Astrocyte of the cerebellum (primary cell): ENCODE data around the gene SRRM5.
"Not testable (repeated sequence)": the region's sequence is repeated elsewhere in the genome, so short reads cannot be mapped to it uniquely, and the experiment has no call there.

Experiments used
- DNase-seq: peaks from one replicate; pipeline ENCODE4 v3.0.0-alpha.2; 2011; ENCODE audit warnings: low read depth
- H3K4me3 ChIP-seq: 2 replicates; pipeline ENCODE4 v1.5.1; 2011; ENCODE audit warnings: mild to moderate bottlenecking, low read depth, low read length, moderate library complexity
- in situ Hi-C: cut with HindIII; loops from 2 replicates; pipeline ENCODE4 v1.10.0; 2017; ENCODE audit warnings: low sequenced_read_pairs
- TF ChIP-seq, protein P1 (sequence below): IDR thresholded peaks from 2 replicates; pipeline ENCODE4 v1.5.1; 2012; ENCODE audit warnings: low read length, low read depth, moderate library complexity, mild to moderate bottlenecking; ENCODE audit errors: missing control alignments

SRRM5 gene

DNA sequence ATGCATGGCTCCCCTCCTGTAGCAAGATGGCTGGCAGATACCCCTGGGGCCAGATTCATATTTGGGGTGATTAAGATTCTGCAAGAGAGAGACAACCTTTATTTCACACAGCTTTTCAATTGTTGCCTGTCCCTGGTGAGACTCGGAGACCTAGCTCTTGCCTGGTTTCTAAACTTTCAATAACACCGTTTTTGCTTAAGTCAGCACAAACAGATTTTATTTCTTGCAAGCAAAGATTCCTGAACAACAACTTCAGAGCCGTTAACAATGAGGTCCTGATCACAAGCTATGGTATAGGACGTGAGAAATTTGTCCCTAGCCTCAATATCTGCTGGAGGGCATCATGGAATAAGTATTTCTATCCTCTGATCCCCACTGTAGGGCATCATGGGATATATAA is 30.6 kb downstream of the SRRM5 start:
- no peak overlapping the region for H3K4me3 ChIP-seq
- in situ Hi-C loops = no loop called here
- no peak for DNase-seq
- TF ChIP-seq, protein P1, sequence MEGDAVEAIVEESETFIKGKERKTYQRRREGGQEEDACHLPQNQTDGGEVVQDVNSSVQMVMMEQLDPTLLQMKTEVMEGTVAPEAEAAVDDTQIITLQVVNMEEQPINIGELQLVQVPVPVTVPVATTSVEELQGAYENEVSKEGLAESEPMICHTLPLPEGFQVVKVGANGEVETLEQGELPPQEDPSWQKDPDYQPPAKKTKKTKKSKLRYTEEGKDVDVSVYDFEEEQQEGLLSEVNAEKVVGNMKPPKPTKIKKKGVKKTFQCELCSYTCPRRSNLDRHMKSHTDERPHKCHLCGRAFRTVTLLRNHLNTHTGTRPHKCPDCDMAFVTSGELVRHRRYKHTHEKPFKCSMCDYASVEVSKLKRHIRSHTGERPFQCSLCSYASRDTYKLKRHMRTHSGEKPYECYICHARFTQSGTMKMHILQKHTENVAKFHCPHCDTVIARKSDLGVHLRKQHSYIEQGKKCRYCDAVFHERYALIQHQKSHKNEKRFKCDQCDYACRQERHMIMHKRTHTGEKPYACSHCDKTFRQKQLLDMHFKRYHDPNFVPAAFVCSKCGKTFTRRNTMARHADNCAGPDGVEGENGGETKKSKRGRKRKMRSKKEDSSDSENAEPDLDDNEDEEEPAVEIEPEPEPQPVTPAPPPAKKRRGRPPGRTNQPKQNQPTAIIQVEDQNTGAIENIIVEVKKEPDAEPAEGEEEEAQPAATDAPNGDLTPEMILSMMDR = no peak

DNA sequence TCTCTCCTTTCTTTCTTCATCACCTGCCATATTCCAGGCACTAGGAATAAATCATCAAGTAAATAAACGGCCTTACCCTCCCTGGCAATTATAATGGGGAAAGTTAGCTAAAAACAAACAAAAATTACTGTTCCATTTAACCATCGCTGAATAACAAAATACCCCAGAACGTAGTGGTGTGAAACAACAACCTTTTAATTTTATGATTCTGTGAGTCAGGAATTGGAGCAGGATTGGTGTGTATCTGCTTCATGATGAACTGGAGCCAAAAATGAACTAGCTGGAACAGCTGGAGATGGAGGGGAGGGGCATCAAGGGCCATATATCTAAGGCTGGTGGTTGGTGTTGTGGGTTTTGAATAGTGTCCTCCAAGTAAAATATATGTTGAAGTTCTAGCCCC is 31.4 kb downstream of the SRRM5 start:
- in situ Hi-C loops = no loop called here
- TF ChIP-seq, protein P1 = no peak
- H3K4me3 ChIP-seq = no peak overlapping the region
- DNase-seq = no peak

DNA sequence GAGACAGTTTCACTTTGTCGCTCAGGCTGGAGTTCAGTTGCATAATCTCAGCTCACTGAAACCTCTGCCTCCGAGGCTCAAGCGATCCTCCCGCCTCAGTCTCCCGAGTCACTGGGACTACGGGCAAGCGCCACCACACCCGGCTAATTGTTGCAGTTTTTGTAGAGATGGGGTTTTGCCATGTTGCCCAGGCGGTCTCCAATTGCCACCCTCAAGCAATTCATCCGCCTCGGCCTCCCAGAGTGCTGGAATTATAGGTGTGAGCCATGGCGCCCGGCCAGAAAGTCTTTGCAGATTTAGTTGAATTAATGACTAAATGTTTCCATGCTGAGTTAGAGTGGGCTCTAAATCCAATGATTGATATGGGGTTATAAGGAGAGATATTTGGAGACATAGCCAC is 32.3 kb downstream of the SRRM5 start:
- in situ Hi-C loops = no loop called here
- TF ChIP-seq, protein P1 = no peak
- H3K4me3 ChIP-seq = no peak overlapping the region
- no peak for DNase-seq

DNA sequence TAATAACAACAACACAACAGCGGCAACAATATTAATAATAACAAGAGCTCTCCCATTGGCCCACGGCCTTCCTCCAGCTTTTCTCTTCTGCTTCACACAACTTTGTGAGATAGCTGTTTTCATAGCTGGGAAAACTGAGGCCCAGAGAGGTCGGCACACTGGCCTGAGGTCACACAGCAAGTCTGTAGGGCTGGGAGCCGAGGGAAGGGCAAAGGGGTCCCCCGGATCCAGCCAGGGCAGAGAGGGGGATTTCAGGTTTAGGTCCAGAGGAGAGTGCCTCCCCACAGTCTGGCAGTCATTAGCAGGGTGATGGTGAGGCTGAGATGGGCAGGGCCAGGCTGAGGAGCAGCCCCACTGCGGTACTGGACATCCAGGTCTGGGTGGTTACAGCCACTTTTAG is 36.7 kb downstream of the SRRM5 start:
- H3K4me3 ChIP-seq = no peak overlapping the region
- DNase-seq = no peak
- in situ Hi-C loops = no loop called here
- TF ChIP-seq, protein P1 = no peak

DNA sequence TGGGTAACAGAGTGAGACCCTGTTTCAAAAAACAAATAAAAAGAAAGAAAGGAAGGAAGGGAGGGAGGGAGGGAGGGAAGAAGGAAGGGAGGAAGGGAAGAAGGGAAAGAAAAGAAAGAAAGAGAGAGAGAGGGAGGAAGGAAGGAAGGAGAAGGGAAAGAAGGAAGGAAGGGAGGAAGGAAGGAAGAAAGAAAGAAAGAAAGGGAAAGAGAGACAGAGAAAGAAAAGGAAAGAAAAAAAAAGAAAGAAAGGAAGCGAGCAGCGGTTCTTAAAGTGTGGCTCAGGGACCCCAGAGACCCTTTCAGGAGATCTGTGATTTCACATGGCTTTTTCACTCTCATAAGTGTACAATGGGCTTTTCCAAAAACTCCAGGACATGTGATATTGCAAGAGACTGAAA is 37.6 kb downstream of the SRRM5 start:
- in situ Hi-C loops = no loop called here
- no peak overlapping the region for H3K4me3 ChIP-seq
- DNase-seq = no peak
- TF ChIP-seq, protein P1 = no peak

DNA sequence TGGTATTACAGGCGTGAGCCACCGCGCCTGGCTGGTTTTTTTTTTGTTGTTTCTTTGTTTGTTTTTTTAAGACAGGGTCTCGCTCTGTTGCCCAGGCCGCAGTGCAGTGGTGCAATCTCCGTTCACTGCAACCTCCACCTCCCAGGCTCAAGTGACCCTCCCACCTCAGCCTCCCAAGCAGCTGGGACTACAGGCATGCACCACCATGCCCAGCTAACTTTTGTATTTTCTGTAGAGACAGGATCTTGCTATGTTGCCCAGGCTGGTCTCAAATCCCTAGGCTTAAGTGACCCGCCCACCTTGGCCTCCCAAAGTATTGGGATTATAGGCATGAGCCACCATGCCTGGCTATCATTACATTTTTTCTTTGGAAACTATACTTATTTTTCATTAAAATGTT is 38.4 kb downstream of the SRRM5 start:
- DNase-seq, H3K4me3 ChIP-seq, in situ Hi-C loops: not testable (repeated sequence)

DNA sequence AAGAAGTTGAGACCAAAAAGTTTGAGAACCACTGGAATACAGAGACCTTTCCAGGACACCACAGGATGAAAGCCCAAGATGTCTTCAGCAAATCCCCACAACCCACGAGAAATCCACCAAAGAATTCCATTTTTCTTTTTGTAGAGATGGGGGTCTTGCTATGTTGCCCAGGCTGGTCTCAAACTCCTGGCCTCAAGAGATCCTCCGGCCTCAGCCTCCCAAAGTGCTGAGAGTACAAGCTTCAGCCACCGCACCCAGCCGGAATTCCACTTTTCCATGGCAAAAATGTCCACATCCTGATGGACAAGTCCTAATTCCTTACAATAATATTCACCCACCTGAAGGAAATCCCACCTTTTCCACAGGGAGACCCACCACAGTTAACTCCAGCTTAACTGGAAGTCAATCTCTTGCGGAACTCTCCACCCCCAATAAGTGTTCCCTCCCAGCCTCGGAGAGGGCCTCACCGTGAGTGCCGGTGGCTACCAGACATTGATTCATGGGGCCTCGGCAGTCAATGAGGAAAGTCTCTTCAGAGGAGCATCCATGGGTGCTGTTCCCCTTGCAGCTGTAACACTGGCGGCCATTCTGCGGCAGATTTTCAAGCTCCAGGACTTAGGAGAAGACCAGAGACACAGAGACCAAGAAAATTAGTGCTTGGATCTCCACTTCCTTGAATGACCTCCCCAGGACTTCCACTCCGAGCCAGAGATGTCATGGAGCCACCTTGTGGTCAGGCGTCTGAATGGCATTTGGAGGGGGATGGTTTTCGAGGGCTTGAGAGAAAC is 40.1 kb downstream of the SRRM5 start:
- TF ChIP-seq, protein P1 = peak; percentile 86
- in situ Hi-C loops = no loop called here
- no peak overlapping the region for H3K4me3 ChIP-seq
- DNase-seq = peak; percentile 47
